ENCODE data around the gene PFKM.

GRCh38 chr12:48183876-48184548 lies 64.8 kb downstream of the PFKM start:
- TF ChIP-seq POLR2A (IDR thresholded peaks at IDR 0.05; ENCODE audit: low read depth, low read length) (no peak), SMC3 (IDR thresholded peaks at IDR 0.05; ENCODE audit: low read depth, low read length) (no peak), CEBPB (IDR thresholded peaks at IDR 0.05; ENCODE audit: low read depth, low read length) (no peak), CTCF (conservative IDR thresholded peaks at IDR 0.05; ENCODE audit: low read depth, low read length) (no peak), NFE2L2 (IDR thresholded peaks at IDR 0.05; ENCODE audit: low read depth, low read length) (no peak), USF2 (IDR thresholded peaks at IDR 0.05; ENCODE audit: low read depth, low read length) (no peak), MAFK (IDR thresholded peaks at IDR 0.05; ENCODE audit: low read depth, low read length) (no peak), RFX5 (IDR thresholded peaks at IDR 0.05; ENCODE audit: low read depth, low read length) (no peak), CHD1 (IDR thresholded peaks at IDR 0.05; ENCODE audit: low read depth, low read length) (no peak), FOS (IDR thresholded peaks at IDR 0.05; ENCODE audit: low read depth, low read length) (no peak)
